HG02642 (cell line): Measurements from ENCODE around the gene THAP12.
"Not testable (repeated sequence)": the region's sequence is repeated elsewhere in the genome, so short reads cannot be mapped to it uniquely, and the experiment has no call there.

Source experiments
- ATAC-seq: cut with Tn5 transposase; IDR thresholded peaks from one replicate; pipeline ENCODE4 v1.9.1; 2021; ENCODE audit warnings: mild to moderate bottlenecking; ENCODE audit not compliant: unreplicated experiment, poor library complexity

Gene THAP12, protein sequence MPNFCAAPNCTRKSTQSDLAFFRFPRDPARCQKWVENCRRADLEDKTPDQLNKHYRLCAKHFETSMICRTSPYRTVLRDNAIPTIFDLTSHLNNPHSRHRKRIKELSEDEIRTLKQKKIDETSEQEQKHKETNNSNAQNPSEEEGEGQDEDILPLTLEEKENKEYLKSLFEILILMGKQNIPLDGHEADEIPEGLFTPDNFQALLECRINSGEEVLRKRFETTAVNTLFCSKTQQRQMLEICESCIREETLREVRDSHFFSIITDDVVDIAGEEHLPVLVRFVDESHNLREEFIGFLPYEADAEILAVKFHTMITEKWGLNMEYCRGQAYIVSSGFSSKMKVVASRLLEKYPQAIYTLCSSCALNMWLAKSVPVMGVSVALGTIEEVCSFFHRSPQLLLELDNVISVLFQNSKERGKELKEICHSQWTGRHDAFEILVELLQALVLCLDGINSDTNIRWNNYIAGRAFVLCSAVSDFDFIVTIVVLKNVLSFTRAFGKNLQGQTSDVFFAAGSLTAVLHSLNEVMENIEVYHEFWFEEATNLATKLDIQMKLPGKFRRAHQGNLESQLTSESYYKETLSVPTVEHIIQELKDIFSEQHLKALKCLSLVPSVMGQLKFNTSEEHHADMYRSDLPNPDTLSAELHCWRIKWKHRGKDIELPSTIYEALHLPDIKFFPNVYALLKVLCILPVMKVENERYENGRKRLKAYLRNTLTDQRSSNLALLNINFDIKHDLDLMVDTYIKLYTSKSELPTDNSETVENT

DNA sequence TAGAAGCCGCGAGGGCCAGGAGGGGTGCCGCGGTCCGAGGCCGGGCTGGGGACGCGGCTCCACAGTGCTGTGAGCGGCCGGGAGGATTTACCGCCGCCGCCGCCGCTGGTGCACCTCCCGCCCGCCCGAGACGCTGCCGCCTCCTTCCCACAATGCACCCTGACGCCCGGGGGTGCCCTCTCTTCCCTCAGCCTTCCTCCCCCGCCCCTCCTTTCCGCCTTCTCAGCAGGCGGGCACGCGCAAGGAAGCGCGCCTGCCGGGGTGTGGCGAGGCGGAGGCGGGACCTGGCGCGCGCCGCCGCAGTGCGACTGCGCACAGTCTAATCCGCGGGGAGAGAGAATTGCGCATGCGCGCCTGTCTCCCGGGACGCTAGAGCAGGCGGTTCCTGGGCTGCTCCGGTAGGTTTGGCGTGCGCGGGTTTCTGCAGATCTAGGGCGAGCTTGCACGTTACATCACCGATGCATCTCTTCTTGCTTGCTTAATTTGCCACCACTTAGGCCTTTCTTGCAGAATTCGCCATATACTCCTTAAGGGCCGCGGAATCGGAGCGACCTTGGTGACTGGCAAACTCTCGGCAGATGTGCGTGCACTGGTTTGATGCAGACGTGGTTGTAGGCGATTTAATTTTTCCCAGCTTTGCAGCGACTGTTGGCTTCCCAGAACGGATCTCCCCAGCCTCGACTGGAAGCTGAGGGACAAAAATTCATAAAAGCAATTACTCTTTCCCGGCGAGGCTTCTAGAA lies at the start of gene THAP12, which contains the start of gene GVQW3:
Gene THAP12 (minus strand): TSS at position 156 of the 743 bp plus-strand sequence. CDS start 296 bp downstream, outside the sequence.
Gene GVQW3 (plus strand): TSS at position 347 of the 743 bp plus-strand sequence. CDS start 506 bp downstream, outside the sequence.
- peak; percentile 84 for ATAC-seq

DNA sequence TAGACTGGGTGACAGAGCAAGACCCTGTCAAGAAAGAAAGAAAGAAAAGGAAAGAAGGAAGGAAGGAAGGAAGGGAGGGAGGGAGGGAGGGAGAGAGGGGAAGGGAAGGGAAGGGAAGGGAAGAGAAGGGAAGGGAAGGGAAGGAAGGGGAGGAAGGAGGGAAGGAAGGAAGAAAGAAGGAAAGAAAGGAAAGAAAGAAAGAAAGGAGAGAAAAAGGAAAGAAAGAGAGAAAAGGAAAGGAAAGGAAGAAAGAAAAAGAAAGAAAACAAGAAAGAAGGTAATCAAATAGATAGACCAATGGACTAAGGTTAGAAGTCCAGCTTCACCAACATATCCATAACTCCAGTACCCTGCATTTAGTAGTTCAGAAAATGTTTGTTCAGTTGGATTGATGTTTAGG lies 45.7 kb upstream of the THAP12 start:
- no peak for ATAC-seq

DNA sequence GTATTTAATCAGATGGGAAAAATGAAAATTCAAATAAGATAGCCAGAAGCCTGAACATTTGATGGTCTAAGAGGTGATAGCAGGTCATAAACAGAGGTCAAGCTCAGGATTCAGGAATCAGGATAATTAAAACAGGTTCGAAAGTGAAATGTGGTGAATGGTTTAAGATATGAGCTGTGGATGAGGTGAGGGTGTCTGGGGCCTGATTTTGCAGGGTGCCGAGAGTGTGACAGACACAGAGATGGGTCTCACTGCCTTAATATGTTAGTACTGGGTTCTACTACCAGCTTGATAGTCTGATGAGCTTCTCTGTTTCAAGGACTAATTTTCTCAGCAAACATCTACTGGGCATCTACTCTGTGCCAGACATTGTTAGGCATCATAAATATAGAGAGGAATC lies 44.0 kb upstream of the THAP12 start:
- ATAC-seq: no peak

DNA sequence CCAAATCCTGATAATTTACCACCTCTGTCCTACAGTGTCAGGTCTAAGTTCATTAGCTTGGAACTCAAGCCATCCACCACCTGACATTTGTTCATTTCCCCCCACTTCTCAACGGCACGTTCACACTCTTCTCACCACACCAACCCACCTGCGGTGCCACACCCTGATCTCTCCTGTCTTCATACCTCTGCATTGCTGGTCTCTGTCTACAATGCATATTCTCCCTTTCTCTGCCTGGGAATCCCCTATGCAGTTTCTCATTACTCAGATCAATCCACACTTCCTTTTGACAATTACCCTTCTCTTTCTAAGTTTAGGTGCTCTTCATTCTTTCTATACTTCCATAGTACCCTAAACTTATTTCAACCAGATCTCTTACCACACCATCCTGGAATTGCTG lies 43.4 kb upstream of the THAP12 start:
- ATAC-seq: no peak

DNA sequence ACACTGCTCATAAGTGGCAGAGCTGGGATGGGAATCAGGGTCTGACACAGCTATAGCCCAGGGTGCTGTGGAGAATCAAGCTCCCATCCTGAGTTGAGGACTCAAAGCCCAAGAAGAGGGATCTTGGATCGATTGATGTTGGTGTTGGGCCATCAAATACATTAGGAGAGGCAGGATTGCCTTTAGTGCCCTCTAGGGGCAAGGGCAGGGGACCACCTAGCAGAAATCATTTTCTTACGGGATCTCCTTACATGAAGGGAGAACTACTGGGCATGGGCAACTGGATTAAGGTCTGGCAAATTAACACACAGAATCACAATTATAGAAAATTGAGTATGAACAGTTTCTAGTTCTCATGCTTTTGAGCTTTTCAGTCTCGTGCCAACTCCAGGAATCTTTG lies 39.0 kb upstream of the THAP12 start:
- no peak for ATAC-seq

DNA sequence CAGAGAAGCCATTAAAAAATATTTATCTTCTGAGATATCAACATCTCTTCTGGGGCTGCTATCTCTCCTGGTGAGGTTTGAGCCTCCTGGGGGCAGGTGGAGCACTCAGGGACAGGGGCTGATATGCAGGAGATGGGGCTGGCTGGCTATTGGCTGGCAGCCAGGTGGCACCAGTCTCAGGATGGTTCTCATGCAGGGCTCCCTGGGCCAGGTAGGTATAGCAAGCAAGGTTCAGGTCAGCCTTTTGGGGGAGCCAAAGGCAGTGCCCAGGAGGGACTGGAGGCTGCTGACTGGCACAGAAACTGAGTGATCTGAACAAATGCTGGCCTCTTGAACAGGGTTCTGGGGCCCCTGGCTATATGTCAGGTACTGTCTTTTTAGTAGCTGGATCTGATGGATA lies 34.1 kb upstream of the THAP12 start:
- no peak for ATAC-seq

DNA sequence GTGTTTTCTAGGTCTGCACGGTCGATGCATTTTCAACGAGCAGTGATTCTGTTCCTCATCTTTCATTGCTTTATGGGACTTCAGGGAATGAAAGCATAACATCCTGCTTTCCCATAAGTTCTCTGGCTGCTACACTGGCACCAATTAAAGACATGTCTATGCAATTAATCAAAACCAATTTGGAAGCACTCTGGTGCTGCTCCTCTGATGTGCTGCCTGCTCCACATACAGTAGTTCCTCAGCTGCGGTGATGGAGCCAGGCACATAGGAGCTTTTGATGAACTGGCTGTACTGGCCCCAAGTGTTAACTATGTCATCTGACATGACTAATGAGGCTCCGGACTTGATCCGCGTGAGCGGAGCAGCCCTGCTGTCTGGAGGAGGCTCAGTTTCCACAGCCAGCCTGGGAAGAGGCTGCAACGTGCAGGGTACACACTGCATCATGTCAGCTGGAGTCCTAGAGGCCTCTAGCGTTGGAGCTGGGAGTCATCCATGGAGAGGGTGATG lies 30.0 kb upstream of the THAP12 start:
- no peak for ATAC-seq

DNA sequence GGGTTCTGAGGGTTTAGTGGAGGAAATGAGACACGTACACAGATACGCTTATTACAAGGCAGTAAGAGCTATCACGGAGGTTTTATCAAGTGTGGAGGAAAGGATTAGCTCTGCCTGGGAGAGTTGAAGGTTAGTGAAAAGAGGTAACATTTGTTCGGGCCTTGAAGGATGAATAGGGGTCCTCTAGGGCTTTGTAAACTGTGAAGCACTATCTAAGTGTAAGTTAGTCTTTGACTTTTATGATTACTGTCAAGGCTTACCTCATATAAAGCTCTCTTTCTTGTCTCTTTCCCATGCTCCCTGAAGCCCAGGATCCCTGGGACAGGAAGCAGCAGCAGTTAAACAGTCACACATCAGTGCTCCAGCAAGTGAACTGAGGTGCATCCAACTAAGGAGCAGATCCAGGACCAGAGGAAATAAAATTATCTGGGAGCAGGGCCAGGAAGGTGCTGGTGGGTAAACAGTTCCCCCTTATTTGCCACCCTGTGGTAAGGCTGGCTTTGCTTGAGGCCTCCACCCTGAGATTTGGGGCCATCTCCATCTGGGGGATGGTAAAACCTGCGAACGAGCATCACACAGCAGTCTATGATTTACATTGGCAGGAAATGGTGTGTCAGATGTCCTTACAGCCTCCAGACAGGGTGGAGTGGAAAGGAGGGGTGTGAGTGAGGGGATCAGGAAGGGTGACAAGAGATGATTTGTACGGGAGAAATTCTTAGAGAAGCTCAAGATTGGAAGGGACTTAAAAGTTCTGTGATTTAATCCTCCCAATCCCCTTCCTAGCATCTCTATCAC lies 27.4 kb upstream of the THAP12 start:
- no peak for ATAC-seq

DNA sequence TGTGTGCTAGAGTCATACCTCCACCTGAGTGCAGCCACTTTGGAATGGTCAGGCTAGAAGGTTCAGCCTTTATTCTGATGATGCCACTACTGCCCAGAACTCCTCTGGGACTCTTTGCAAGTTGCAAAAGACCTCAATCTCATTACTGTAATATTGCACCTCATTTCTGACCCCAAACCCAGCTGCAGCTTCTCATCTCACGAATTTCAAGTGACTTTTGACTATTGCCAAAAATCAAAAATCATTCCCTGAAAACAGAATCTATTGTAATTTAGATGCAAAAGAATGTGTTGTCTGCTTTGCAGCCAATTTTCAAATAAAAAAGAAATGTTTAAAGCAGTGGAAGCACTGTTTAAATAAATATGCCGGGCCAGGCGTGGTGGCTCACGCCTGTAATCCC lies 25.4 kb upstream of the THAP12 start:
- ATAC-seq: no peak

DNA sequence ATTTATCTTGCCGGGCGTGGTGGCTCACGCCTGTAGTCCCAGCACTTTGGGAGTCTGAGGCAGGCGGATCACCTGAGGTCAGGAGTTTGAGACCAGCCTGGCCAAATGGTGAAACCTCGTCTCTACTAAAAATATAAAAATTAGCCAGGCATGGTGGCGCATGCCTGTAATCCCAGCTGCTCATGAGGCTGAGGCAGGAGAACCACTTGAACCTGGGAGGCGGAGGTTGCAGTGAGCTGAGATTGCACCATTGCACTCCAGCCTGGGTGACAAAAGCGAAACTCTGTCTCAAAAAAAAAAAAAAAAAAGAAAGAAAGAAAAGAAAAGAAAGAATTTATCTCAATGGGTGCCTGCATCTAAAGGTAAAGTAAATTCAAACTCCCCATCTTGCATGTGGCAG lies 20.6 kb upstream of the THAP12 start:
- not testable (repeated sequence) for ATAC-seq

DNA sequence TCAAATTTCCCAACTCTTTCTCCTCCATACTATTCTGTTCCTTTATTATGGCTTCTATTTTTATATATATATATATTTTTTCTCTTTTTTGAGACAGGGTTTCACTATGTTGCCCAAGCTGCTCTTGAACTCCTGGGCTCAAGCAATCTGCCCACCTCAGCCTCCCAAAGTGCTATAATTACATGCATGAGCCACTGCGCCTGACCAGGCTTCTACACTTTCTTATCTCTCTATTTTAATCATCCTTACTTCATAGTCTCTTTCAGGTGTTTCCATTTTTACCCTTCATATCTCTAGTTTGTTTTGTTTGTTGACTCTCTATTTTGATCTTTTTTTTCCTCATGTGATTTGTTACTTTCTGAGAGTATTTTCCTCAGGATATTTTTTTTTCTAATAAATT lies 20.0 kb upstream of the THAP12 start:
- no peak for ATAC-seq

DNA sequence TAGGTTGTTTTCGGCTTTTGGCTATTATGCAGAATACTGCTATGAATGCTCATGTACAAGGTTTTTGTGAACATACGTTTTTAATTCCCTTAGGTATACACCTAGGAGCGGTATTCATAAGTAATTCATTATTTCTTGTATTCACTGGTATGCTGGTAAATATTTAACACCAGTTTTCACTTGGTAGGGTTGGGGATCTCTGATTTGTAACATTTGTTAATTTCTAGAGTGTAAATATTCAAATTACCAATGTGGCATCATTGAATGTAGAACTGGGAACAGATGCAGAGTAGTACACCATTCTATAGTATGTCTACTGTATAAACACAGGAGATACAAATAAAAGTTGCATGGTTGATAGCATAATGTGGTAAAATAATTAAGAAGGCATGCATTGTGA lies 16.5 kb upstream of the THAP12 start:
- peak; percentile 45 for ATAC-seq

DNA sequence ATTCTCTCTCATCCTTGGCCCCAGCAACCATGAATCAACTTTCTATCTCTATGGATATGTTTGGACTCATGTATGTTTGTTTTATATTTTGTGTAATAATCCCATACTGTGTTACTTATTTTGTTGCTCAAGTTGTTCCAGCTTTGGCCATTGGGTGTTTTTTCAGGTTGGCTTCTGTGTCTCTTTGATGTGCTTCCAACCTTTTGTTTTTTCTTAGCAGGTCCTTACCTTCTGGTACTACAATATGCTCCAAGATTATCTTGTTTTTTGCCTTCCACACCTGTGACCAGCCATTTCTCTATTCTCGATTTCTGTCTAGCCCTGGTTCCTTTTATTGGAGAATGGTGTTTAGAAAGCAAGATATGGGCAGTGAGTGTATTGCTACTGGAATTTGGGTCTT lies 14.4 kb upstream of the THAP12 start:
- ATAC-seq: no peak

DNA sequence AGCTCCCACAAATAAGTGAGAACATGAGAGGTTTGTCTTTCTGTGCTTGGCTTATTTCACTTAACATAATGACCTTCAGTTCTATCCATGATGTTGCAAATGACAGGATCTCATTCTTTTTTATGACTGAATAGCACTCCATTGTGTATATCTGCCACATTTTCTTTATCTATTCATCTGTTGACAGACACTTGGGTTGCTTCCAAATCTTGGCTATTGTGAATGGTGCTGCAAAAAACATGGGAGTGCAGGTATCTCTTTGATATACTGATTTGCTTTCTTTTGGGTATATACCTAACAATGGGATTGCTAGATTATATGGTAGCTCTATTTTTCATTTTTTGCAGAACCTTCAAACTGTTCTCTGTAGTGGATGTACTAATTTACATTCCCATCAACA lies 13.5 kb upstream of the THAP12 start:
- ATAC-seq: no peak

DNA sequence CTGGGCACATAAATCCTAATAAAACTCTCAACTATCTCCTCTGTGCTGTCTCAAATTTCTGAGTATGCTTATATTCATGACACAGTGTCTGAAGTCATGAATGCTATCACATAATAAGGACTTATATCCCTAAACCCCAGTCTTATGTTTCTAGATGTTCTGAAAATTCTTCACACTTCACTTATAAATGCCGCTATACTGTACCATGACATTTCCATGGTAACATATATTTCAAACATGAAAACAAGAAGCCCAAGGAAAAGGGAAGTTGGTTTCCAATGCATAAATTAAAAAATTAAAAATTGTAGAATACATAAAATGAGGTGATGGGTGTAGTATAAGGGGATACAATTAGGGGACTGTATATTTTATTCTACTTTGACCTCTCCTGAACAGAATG lies 11.9 kb upstream of the THAP12 start:
- ATAC-seq: no peak

DNA sequence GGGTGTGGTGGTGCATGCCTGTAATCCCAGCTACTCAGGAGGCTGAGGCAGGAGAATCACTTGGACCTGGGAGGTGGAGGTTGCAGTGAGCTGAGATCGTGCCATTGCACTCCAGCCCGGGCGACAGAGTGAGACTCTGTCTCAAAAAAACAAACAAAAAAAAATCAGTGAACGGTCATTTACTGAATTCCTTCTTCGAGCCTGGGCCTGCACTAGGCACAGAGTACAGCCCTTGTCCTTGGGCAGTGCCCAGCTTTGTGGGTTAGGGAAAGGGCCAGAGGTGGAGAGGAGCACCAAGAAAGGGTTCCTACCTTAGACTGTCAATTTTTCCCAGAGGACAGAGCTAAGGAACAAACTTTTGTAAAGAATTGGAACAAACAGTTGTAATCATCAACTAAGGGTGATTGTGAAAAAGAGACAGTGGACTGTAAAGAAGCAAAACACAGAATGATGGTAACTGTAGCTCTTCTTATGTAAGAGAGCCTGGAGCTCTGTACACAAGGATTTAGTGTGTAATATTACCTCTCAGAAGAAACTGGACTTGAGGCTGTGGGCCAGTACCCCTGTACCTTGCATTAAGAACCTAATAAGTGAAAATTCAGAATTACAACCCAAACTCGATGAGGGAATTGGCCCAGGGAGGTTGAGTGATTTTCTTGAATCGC lies 11.0 kb upstream of the THAP12 start:
- no peak for ATAC-seq

DNA sequence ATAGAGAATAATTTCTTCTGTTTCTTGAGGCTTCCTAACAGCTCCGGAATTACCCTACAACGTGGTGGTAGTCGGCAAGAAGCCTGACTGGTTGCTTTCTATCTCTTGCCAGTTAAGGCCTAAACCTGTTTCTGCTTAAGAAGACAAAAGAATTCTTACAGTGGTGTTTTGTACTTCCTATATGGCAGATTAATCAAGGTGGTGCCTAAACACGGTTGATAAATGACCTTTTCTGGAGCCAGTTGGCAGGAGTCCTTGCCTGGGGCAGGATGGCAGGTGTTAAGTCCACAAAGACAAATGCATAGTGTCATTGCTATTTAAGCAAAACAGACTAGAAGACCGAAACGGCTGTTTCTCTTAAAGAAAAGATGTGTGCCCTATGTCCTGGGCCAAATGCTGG lies 10.1 kb upstream of the THAP12 start:
- ATAC-seq: no peak

DNA sequence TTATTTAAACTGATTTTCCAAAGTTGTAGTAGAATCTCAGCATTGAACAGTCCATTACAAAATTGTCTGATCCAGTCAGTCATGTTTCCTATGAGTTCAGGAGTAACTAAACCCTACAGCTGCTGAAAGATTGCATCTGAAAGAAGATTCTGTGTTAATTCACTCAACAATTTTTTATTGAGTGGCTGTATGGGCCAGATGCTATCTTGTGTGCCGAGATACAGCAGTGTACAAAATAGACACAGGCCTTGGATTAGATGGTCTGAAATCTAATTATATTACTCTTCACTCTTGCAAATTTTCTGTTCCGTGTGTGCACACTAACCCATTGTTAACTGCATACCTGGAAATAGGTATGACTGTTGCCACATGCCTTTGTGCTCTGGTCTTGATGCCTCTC lies 7.5 kb upstream of the THAP12 start:
- no peak for ATAC-seq

DNA sequence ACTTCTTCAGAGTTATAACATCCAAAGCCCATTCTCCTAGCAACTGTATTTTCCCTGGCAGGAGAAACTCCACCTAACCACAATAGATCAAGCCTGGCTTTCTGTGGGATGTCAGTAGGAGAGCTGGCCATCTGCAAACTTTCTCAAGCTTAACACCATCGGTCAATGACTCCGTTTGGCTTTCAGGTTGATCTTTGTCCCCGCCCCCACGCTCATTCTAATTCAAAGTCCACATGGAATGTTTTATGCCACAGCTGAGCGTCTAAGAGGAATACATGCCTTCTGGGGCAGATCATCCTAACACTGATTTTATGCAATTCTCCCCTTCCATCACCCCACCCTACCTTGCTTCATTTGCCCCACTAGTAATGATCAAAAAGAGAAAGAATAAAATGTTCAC lies 5.0 kb upstream of the THAP12 start:
- ATAC-seq: no peak
